ENCODE measurements around the gene EPHA5.

EPHA5 gene

DNA sequence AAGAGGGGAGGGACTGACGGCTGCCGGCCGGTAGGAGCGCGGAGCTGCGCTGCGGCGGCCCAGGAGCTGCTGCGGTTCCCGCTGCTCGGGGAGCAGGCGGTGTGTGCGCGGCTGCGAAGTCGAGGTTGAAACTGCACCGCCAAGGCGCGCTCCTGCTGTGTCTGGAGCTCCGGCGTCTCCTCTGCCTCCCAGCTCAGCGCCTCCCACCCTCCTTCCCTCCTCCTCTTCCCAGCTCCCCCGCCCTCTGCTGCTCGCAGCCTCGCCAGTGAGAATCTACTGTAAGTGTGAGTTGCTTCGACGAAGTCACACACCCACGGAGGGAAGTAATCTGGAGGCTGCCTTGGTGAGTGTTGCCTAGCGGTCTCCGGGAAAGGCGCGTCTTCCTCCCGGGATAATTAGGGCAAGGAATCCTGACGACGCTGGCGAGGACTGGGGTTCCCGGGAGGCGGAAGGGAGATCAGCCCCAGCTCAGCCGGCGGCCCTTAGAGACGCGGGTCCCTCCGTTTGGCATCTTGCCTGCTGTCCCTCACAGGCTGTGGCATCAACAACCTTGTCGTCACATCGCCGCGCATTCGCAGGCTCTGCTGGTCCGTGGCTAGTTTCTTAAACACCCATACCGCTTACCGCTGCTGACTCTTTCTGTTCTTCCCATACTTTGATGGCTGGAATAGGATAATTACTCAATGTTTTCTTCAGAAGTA lies at the start of gene EPHA5:
Gene EPHA5 (minus strand): TSS at position 159 of the 701 bp plus-strand sequence. CDS start 747 bp downstream, outside the sequence.
- peak; percentile 84 for DNase-seq

DNA sequence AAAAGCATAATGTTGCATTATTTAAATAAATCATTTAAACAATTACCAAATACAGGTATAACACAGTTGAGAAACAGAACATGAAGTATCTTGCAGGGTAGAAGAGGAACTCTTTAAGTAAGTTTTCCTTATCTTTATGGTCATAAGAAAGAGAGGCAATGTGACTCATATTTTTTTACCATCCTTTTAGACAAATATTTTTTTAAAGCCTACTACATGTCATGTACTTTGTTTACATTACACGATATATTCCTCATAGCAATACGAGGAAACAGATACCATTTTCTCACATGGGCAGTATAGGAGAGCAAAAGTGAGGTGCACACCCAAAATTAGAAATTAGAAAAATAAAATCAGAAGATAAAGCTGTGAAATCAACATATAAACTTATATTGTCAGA lies 49.3 kb upstream of the EPHA5 start:
- no peak for DNase-seq

DNA sequence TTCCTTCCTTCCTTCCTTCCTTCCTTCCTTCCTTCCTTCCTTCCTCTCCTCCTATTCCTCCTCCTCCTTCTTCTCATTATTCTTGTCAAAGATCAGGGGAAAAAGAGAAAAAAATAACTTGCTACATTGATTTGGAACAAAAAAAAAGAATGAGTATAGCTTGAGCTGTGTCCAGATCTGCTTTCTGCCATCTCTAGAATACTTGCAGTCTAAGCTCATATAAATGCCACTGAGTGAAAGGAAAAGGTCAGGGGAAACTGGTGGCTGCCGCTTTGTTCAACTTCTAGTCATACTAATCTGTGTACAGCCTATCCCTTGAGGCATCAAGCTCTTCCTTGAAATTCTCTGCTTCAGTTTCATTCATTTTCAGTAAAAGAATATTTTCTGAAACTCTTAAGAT lies 28.3 kb upstream of the EPHA5 start:
- no peak for DNase-seq

DNA sequence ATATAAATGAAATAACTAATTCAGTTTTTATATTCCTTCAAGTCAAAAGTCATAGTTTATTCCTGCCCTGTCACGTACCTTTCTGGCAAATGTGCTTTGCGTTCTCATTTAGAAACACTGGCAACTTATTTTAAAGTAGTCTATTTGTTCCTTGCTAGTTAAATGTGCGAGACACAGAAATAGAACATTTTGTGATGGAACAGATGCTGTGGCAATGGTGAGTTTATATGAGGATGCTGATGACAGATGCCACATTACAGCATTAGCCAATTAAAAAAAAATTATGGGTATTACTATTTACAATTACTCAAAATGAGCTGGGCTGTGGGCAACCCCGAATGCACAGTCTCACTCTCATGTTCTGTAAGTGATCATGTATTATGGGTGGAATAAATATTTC lies 26.1 kb upstream of the EPHA5 start:
- no peak for DNase-seq

DNA sequence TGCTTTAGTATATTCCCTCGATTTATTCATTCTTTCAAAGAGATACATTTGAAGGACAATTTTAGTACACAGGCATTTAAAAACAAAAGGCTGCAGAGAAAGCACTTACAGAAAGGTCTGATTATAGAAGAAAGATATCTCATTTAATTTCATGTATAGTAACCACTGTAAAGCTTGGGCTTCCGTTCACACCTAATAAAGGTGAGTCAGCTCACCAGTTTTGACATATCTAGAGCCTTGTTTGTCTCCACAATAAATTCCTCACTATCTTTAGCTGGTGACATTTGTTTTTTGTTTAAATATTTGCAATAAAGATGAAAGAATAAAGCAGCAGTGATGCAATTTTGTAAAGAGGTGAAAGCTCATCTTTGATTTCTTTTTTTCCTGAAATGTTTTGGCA lies 1.1 kb upstream of the EPHA5 start:
- DNase-seq: no peak

DNA sequence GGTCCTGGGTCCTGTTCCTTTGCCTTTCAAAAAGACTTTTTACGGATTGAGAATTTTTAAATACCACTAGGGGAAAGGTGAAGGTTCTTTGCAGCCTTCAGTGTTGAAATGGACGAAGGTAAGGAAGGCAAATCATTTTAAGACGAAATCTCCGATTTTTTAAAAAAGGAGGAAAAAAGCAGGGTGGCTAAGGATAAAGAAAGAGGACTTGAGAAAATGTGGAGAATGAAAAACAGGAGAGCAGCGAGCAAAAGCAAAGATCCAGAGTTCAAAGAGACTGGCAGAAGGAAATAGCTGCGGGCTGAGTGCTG lies 314 bp downstream of the EPHA5 start:
- no peak for DNase-seq

DNA sequence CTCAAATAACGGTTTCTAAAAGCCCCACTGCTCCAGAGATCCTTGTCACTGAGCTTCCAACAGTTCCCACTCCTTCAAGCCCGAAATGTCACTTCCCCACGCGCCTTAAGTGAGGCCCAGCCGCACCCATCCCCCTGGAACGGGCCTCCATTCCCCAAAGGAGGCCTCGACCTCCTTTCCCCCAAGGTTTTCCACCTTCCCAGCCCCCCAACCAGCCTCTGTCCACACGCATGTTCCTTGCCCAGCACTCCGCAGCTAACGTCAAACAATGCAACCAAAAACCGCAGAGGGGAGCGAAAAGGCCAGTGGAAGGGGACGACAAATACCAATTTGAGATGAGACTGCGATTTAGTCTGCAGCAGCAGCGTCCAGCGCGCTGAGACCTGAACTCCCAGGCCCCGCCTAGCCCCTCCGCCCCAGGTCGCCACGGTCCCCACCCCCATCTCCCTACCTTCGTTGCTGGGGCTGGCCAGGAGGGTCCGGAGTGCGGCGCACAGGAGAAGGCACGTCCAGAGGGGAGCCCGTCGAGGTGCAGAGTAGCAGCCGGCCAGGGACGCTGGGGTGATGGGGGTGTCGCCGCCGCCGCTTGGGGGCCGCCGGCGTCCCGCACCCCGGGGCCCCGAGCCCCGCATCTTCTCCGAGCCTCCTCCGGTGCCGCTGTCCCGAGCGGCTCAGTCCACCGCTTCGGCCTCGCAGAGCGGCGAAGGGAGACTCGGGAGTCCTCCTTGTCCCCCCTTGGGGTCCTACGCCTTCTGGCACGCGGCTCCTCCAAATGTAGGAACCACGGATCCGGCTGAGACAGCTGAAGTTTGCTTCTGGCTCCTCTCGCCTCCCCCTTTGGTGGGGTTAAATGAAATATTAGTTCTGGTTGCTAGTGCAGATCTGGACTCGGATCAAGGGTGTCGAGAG lies 924 bp downstream of the EPHA5 start:
- DNase-seq: peak; percentile 20

DNA sequence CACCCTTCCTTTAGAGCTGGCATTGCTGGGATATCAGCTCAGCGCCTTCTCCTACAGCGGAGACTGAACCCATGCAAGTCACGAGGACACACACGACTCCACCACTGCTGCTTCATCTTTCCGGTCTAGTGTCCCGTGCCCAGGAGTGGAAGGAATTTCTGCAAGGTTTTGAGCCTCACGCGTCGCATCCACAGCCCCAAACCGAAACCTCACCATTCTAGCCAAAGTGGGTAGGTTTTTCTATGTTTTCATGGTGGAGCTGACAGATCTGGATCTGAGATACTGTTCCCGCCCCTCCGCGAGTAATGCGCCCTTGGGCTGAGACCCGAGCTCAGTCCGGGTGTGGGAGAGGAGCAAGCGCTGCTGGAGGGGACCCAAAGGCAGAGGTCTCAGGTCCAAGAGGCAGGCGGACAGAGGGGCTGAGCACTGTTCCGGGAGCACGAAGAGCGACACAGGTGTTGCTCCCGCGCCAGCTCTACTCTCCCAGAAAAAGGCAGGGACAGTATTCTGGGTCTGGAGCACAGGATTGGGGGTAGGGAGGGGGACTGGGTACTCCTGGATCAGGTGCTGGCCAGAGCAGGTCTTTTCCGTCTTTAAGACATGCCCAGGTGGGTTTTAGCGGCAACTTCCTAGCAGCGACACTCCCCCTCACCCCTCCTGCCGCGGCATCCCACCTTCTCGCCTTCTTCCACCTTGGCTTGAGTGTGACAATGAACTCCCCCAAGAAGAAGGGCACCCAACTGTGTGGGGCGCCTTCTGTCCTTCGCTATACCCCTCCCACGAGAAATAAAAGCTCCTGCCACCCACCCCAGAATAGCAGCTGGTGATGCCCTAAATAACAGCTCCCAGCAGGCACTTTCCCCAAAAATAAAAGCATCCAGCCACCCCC lies 1.8 kb downstream of the EPHA5 start:
- DNase-seq: peak; percentile 41

DNA sequence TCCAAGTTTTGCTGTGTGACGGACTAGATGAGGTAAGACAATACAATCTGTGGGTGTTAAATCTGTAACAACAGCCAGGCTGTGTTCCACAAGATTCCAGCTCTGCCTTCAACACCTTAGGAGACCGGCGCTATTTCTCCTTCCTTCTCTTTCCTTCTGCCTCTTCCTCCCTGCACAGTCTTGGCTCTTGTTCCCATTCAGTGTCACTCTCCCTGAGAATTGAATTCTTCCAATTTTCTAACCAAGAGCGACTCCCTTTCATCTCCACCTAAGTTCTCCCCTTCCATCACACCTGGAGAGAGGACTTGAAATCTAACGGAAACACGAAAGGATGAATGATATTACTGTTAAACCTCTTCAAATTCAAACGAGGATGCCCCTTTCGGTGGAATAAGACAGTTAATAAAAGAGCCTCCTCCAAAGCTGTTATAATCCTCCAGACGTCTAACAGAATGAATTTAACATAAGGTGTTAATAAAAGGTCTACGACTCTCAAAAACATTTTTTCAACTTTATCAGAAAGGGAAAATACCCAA lies 2.7 kb downstream of the EPHA5 start:
- no peak for DNase-seq

DNA sequence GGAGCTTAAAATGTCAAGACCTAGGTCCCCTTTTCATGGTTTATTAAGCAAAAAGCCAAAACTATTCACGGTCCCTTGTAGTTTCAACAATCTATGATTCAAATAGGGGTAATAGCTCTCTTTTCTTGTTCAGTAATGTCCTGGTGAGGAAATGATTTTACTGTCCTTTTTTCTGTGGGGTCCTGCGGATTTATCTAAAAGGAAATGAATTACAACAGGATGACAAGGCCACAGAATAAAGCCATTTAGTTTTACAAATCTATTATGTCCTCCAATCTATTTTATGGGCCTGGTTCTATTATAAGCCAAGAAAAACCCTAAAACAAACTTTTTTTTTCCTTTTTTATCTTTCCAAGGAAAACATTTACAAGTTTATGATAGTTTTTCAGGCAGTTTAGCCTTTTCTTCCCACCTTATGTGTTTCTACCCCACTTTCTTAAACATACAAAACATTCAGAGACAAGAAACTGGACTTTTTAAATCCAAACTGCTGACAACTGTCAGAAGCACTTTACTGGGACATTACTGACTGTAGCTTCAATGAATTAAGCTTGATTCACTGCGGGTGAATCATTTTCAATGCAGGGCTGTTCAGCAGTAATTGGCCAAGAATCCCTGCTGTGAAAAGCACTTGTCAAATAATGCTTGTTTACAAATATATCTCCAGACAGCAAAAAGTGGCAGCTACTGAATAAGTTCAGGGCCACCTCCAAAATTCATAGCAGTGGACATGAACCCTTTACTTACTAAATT lies 4.3 kb downstream of the EPHA5 start:
- peak; percentile 31 for DNase-seq

DNA sequence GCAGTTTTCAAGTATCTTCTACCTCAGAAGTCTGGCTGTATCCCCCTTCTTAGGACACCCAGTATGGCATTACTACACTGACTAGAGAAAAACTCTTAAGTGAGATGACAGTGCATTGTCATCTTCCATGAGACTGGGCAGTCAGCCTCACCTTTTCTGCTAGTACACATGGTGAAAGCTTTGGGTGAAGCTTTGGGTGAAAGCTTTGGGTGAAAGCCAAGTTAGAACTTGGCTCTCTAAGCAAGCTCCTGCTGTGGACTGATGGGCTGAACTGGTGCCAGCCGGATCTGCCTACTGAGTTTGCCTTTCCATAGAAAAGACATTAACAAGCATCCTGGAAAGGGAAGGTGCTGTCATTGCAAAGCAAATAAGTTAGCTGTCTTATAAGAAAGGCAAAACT lies 8.8 kb downstream of the EPHA5 start:
- no peak for DNase-seq

DNA sequence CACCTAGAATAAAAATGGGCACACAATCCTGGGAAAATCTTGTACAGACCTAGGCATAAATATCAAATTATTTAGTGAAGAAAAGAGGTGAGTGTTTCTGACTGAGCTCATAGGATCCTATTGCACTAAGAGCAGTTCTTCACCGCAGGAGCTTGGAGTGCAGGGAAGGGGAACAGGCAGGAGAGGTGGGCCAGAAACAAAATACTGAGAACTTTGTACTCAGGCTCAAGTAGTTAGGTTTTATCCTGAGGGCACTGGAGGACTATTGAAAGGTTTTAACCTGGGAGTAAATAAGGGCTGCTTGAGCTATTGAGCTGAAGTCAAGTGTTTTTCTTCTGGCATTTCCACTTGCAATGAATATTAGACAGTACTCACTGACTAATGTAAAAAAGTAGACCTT lies 12.2 kb downstream of the EPHA5 start:
- no peak for DNase-seq

DNA sequence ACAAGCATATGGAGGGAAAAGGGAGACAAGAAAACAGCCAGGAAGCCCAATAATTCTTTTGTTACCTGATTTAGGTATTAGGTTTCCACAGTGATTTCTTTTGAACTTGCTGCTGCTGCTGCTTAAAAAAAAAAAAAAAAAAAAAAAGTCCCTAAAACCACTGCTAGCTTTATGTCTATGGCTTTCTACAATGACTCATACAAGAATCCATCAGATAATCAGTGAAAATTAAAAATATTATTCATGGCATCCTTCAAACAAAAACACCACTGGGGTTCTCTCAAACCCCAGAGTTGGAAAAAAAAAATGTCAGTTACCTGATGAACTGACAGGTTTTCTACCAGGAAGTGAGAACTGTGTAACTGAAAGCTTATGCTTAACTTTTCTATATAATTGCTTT lies 14.3 kb downstream of the EPHA5 start:
- peak; percentile 24 for DNase-seq

DNA sequence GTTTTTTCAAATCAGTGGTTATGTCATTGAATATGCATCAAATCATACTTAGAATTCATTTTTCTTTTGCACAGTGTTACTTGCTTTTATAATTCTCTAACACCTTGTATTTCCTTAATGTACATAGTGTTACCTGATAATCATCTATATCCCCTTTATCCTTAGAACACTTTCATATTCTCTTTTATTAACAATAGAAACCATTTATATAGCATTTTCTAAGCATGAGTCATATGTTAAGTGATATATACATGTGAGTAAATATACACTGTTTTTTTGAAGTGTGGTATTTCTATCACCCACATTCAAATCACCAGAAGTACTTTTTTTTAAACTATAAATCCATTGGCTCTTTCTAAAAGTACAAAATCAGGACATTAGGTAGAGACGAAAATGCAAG lies 15.3 kb downstream of the EPHA5 start:
- DNase-seq: no peak

DNA sequence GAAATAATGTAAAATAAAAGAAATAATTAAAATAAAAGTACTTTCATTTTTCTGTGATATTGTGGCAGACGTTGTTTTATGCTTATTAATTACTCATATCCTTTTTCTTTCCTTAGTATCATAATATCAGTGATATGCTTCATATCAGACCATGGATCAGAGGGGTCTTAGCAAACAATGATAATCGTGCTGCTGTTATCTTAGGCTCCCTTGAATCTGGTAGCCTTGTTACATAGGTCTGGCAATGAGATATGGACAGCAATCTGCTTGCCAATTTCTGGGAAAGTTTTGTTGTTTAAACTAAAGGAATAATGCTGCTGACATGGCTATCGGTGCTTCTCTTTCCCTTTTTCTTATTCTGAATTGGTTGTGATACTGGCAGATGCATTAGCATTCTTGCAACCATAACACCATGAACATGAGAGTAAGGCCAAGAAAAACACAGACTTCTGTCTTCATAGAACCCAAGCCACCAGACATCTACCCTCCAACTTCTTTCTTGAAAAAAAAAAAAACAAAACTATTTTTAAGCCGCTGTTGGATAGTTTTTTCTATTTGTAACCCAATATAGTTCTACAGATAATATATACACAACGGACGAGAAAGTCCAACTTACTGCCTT lies 16.4 kb downstream of the EPHA5 start:
- no peak for DNase-seq

DNA sequence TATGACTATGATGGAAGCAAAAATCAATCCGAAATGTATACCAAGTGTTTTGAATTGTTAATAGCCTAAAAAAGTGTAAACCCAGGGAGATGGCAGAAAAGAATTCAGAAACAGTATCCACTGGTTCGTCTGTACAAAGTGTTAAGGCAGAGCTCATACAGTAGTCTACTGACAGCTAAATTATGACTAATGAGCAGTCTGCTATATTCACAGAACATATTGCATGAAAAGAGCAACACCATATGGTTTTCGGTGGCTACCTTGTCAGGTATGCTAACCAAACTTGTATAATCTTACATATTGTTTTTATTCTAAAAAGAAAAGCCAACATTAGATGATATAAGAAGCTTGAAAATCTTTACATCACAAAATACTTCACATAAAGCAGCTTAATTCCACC lies 18.5 kb downstream of the EPHA5 start:
- no peak for DNase-seq

DNA sequence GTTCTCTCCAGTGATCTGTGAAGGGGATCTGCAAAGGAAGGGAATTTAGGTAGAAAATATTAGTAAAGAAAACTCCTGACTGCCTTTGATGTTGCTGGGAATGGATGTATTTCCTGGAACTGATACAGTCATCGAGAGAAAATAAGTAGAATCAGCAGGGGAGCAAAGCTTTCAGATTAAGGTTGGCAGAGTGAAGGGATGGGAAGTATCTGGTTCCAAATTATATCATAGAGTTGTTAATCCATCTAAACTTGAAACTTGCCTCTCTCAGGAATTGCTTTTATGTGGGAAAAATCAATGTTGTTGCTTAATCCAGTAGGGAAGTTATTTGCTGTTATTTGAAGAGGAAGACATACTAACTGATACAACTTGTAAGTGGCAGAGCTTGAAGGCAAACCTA lies 19.3 kb downstream of the EPHA5 start:
- no peak for DNase-seq

DNA sequence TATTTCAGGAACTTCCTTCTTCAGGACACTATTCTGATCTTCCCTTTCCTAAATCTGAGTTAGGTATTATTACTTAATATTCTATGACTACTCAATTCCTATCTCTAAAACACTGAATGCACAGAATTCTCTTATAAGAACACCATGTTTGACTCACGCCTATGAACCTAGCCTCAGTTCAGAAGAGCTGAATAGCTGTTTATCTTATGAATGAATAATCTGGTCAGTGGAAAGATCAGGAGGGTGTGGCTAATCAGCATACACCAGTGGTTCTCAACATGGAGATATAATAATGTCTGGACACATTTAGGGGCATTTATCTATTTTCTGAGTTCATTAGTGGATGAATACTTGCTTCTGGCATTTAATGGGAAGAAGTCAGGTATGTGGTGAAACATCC lies 24.2 kb downstream of the EPHA5 start:
- DNase-seq: no peak

DNA sequence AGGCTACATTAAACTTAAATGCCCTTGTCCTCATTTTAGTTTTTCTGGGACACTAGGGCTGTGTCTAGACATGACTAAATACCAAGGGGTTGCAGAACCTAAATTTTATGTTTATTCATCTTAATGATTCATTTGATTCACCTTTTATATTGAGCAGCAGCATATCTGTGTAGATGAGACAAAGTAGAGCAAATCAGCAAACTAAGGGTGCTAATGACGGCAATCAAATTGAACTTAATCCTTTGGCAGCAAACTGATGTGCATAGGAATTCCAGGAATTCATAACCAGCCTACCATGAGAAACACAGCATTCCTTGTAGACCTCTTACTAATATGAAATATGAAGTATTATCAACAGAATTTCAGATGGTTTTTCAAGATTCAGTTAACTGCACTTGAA lies 25.1 kb downstream of the EPHA5 start:
- peak; percentile 74 for DNase-seq

DNA sequence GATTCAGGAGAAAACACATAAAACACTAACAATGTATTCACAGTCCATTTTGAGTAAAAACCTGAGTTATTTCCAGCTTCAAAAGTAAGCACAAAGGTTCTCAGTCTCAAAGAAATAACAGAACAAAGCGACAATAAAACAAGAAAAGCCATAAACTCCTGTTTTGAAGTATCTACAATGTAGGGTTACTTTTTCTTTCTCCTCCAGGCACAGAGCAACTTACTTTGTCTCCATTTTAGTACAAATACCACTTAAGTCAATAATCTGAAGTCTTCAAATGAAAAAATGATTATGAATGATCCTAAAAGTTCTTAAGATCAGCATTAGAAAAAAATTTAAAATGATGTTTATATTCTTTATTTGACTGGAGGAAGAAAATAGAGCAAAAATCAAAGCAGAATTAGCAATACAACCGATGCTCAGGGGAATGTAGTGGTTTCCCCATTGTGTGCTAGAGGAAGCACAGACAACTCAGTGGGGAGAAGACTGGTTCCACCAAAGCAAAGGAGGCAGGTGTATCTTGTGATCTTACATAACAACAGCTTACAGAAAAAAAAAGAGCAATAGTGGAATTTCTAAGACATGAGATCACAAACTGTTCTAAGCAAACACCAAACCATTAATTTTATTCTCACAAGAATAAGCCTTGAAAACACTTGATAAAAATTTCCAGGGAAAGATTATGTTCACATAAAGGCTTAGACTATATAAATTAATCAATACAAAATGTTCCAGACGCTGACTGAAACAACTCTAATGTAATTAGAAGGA lies 35.1 kb downstream of the EPHA5 start:
- DNase-seq: no peak

DNA sequence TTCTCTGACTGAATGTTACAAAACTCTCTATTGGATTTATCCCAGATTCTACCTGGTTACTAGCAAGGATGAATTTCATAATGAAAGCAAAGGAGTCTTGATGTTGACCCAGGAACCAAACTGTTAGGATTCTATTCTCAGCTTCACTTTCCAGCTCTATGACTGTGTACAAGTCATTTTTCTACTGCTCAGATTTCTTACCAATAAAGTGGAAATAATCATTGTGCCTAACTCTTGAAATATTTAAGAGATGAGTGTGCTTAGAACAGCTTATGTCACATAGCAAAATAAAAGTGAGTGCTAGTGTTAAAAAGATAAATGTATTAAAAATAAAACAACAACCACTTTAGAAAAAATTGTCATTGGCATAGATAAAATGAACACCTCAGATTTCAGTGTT lies 45.6 kb downstream of the EPHA5 start:
- DNase-seq: peak; percentile 23
